Activated CD8-positive, alpha-beta memory T cell treated with anti-CD3 and anti-CD28 coated beads for 36 hours (primary cell): Measurements from ENCODE around the gene B4GALNT4. TPM values are rescaled to one million over a fixed set of nuclear protein-coding genes. Genes with fewer than 3 reads are reported as not detected.

ENCODE experiments used
- CTCF ChIA-PET: fragments of 350-600 bp; sonication (Branson Sonifier 250); formaldehyde crosslinking; loops from one replicate; lab custom pipeline; 2021; ENCODE audit warnings: antibody characterized with exemption; lab: Charles Lee
- POLR2A ChIA-PET: fragments of 350-600 bp; sonication (Branson Sonifier 250); formaldehyde crosslinking; loops from one replicate; lab custom pipeline; 2021; ENCODE audit warnings: antibody characterized with exemption; lab: Charles Lee
- total RNA-seq, 2 experiments: library from RNA; stranded (reverse); gene quantifications; one replicate each; pipeline ENCODE4 v1.2.3, GENCODE V29; 2021

The B4GALNT4 gene
- total RNA-seq, 2 experiments from 2014 or later: 0.38 to 0.42 TPM

DNA sequence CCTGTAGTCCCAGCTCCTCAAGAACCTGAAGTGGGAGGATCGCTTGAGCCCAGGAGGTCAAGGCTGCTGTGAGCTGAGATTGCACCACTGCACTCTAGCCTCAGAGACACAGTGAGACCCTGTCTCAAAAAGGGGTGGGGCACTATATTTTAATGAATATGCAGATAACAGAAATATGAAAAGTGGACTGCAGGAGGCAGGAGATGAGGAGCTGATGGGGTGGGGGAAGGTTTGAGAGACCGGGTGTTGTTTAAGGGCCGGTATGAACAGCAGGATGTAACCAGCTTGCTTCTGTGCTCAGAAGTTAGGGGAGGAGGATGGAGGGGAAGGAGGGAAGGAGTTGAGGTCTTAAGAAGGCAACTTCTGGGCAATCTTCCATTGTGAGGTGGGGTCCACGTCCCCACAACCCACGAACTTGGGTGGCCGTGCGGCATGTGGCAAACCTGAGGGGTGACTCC is 1.3 kb upstream of the B4GALNT4 start:
- POLR2A ChIA-PET: interaction anchor here (0.7 kb wide), 1 partner anchor 143 kb away, joined by 3 read pairs; no protein-coding TSS in a partner anchor
- CTCF ChIA-PET: interaction anchor here (1.1 to 1.2 kb wide), 4 partner anchors 10 to 118 kb away, joined by 3 to 4 read pairs (median 3); no protein-coding TSS in a partner anchor

DNA sequence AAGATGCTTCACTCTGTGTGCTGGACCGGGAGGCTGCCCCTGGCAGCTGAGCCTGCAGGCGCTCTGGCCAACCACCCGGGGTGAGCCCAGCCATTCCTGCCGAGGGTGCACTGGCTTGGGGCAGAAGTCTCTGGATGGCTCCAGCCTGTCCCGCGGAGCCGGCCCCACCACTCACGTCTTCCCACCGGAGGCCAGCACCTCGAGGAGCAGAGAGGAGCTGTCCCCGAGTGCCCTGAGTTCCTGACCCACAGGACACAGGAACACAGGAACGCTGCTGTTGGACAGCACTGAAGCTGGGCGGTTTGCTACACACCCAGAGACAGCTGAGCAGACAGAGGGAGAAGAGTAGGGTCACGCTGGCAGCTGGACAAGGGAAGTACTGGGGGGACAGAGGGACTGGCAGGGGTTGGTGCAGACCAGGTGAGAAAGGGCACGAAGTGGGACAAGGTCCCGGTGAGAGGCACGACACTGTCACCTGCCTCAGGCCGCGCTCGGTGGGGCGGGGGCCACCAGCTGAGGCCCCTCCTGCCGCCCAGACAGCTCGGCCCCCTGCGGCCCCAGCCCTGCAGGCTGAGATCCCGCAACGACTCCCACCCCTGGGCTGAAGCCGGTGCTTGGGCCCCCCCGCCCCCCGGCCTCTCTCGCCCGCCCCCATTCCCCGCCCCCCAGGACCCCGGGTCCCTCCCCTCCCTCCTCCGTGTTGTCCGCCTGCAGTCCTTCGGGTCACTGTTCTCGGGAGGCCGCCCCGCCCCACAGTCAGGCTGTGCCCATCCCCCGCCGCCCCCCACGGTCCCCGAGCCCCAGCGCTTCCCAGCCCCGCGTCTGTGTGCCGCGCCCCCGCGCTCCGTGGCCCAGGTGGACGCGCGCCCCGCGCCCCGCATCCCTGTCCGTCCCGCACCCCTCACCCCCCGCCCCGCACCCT is 624 bp upstream of the B4GALNT4 start:
- POLR2A ChIA-PET: interaction anchor here (0.6 to 0.7 kb wide), 2 partner anchors 112 to 142 kb away, joined by 3 to 5 read pairs; no protein-coding TSS in a partner anchor
- CTCF ChIA-PET: interaction anchor here (1.1 to 1.2 kb wide), 3 partner anchors 10 to 118 kb away, joined by 3 to 4 read pairs (median 3); no protein-coding TSS in a partner anchor

DNA sequence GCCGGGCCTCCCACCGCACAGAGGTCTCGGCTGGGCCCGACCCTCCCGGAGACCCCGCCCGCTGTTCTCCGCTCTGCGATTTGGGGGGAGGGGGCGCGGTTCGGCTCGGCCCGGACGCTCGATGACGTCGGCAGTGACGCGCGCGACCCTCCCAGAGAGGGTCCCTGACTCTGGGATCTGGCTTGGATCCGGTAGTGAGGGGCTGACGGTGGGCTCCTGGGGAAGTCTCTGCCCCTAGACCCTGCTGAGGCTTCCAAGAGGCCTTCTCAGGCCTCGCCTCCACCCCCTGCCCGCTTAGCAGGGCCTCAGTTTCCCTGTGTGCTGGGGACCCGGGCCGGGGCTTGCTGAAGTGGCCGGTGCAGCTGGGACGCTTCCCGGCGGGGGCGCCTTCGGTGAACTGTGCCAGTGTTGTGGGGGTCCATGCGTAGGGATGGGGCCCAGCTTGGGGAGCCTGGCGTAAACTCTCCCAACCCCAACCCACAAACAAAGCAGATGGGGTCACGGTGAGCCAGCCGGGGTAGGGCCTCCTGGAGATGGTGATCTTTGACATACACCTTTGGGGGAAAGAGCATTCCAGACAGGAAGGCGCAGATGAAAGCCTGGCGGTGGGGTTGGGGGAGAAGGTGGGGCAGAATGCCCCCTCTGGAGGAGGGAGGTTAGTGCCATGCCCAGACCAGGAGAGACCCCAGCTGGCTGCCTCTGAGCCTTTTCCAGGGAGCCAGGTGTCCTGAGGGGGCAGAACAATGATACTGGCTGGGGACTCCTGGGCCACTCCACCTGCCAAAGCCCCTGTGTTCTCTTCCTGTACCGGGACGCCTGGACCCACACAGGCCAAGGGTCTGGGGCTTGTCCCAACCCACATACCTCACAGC is 1.0 kb downstream of the B4GALNT4 start:
- POLR2A ChIA-PET: no interaction called here
- CTCF ChIA-PET: no interaction called here

DNA sequence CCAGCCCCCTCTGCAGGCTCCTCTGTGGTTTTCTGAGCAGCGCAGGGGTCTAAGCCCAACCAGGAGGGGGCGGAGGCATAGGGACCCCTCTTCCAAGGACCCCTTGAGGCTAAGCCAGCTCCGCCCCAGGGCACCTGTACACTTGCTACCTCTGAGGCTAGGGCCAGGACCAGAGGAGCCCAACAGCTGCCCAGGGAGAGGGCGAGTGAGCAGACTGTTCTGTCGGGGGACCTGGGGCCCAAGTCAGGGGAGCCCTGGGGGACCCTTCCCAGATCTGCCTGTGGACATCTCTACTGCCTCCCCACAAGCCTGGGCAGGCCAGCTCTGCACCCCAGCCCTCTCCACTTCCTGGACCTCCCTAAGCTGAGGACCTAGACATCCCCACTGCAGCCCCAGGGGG is 1.8 kb downstream of the B4GALNT4 start:
- CTCF ChIA-PET: no interaction called here
- POLR2A ChIA-PET: no interaction called here

DNA sequence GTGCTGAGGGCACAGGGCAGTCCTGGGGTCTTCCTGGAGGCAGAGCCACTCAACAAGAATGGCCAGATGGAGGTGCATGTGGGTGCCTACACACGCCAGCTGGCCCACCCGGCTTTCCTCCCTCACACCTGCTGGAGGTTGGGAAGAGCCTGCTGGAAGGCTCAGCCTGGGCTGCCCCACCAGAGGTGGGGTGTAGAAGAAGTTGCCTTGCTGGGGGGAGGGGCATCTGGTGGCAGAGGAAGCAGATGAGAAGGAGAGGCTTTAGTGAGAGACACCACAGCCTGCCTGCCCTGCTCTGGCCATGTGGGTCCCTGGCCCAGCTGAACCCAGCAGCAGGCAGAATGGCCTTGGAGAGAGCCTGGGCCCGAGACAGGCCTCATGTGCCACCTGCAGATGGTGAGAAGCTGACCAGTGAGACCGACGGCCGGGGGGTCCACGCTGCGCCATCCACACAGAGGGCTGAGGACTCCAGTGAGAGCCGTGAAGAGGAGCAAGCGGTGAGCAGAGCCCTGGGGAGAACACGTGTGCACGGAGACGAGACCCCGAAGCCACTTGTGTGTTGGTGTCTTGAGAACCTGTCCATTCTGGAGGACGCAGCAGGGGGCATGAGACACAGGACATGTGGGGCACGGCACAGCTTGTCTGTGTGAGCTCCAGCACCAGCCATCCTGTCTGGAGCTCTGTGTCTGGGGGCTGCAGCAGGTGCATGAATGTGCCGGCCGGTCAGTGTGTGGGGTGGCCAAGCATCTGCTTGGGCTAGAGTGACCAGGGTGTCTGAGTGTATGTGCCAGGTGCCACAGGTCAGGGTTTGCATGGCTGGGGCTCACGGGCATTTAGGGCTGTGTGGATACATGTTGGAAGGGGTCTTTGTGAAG is 2.7 kb downstream of the B4GALNT4 start:
- POLR2A ChIA-PET: no interaction called here
- CTCF ChIA-PET: no interaction called here

DNA sequence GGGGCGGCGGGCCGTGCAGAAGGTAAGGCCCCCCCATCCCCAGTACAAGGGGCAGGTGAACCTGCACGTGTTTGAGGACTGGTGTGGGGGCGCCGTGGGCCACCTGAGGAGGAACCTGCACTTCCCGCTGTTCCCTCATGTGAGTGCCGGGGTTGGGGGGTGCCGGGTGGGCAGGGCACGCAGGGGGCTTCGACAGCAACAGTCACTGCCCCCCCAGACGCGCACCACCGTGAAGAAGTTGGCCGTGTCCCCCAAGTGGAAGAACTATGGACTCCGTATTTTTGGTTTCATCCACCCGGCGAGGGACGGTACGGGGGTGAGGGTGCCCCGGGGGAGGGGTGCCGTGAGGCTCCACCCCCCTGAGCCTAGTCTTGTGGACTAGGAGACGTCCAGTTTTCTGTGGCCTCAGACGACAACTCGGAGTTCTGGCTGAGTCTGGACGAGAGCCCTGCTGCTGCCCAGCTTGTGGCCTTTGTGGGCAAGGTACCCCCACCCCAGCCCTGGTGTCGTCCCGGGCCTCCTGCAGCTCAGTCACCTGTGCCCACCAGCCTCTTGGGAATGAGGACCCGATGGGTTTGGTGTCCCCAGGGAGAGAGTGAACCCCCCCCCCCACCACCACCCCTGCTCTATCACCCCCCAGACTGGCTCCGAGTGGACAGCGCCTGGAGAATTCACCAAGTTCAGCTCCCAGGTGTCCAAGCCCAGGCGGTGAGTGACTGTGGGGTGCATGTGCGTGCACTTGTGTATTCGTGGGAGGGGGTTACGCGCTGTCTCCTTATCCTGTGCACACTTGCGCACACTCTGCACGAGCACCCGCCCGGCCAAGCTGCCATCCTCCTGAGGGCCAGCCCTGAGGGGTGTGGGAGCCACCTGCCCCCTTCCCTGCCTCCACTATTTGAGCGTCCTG is 3.8 kb downstream of the B4GALNT4 start:
- POLR2A ChIA-PET: no interaction called here
- CTCF ChIA-PET: no interaction called here

DNA sequence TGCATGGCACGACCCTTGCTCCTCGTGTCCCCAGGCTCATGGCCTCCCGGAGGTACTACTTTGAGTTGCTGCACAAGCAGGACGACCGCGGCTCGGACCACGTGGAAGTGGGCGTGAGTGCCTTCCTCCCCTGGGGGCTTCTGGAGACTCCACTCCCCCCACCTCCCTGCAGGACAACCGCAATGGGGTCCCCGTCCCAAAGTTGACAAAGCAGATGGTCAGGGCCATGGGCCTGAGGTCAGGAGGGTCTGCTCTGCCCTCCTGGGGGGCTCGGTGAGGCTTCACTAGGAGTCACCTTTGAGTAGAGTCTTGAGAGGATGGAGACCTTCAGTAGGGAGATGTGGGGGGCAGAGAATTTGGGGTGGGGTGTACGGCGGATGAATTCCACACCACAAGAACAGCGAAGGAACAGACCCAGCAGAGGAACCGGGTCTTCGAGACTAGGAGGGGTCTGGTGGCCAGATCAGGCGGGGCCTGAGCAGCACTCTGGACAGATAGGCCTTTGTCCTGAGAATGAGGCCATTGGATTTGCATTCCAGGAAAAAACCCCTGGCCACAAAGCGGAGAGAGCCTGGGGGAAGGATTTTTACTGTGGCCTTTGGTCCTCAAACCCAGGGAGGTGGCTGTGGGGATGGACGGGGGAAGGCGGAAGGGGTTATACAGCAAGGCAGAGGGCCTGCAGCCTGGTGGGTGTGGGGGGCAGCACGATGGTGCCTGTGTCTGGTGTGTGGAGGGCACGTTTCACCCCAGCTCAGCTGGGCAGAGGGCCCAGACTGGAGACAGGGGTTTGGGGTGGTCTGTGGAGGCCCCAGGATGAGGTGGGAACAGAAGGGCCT is 4.6 kb downstream of the B4GALNT4 start:
- ChIA-PET POLR2A (no interaction called here), CTCF (no interaction called here)

DNA sequence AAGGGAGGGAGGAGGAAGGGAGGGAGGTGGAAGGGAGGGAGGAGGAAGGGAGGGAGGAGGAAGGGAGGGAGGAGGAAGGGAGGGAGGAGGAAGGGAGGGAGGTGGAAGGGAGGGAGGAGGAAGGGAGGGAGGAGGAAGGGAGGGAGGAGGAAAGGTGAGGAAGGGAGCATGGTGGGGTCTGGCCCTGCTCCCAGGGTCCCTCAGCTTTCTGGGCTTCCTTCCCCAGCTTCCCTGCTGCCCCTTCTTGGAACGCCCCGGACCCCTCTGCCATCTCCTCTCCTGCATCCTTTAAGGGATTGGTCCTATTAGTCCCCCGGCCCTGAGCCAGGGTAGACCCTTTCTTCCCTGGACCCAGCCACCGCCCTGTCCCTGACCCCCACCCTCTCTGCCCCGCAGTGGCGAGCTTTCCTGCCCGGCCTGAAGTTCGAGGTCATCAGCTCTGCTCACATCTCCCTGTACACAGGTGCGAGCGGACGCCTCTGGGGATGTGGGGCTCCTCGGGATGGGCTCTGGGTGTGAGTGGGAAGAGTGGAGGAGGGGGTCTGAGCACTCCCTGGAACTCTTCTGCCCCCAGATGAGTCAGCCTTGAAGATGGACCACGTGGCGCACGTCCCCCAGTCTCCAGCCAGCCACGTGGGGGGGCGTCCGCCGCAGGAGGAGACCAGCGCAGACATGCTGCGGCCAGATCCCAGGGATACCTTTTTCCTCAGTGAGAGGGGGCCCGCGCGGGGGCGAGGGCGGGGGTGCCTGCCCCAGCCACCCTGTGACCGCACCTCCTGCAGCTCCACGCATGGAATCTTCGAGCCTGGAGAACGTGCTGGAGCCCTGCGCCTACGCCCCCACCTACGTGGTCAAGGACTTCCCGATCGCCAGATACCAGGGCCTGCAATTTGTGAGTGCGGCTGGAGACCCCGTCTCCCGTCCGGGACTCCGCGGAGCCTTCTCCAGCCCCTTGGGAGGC is 6.0 kb downstream of the B4GALNT4 start:
- CTCF ChIA-PET: interaction anchor here (0.5 kb wide), 1 partner anchor 92 kb away, joined by 4 read pairs; no protein-coding TSS in a partner anchor
- POLR2A ChIA-PET: no interaction called here

DNA sequence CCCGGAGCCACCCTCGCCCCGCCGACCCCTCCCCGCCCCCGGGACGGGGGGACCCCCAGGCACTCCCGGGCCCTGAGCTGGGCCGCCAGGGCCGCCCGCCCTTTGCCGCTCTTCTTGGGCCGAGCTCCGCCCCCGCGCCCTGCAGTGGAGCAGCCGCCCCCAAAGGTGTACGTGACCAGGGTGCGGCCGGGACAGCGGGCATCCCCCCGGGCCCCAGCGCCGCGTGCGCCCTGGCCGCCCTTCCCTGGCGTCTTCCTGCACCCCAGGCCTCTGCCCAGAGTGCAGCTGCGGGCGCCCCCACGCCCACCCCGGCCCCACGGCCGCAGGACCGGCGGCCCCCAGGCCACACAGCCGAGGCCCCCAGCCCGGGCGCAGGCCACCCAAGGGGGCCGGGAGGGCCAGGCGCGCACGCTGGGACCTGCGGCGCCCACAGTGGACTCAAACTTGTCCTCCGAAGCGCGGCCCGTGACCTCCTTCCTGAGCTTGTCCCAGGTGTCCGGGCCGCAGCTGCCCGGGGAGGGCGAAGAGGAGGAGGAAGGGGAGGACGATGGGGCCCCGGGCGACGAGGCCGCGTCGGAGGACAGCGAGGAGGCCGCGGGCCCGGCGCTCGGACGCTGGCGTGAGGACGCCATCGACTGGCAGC is 7.4 kb downstream of the B4GALNT4 start:
- ChIA-PET POLR2A (no interaction called here), CTCF (no interaction called here)

DNA sequence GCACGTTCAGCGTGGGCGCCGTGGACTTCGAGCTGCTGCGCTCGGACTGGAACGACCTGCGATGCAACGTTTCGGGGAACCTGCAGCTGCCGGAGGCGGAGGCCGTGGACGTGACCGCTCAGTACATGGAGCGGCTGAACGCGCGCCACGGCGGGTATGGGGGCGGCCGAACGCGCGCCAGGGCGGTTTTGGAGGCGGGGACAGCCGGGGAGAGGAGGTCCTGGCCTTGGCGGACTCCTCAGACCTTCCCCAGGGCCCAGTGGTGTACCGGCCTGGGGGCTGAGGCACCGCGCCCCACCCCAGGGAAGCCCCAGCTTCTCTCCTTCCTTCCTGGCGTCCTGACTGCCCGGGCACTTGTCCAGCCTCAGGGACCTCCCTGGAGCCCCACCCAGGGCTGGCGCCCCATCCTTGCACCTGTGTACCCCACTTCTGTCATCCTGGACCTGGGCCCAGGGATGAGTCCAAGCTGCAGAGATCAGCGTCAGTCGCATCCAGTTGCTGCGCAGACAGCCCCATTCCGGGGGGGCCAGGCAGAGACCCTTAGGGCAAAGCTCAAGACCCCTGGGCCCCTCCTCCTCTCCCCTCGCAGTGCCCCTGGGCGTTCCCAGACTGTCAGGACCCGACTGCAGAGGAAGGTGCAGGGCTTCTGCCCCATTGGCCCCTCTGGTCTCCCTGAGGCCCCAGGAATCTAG is 8.0 kb downstream of the B4GALNT4 start:
- POLR2A ChIA-PET: no interaction called here
- CTCF ChIA-PET: no interaction called here

DNA sequence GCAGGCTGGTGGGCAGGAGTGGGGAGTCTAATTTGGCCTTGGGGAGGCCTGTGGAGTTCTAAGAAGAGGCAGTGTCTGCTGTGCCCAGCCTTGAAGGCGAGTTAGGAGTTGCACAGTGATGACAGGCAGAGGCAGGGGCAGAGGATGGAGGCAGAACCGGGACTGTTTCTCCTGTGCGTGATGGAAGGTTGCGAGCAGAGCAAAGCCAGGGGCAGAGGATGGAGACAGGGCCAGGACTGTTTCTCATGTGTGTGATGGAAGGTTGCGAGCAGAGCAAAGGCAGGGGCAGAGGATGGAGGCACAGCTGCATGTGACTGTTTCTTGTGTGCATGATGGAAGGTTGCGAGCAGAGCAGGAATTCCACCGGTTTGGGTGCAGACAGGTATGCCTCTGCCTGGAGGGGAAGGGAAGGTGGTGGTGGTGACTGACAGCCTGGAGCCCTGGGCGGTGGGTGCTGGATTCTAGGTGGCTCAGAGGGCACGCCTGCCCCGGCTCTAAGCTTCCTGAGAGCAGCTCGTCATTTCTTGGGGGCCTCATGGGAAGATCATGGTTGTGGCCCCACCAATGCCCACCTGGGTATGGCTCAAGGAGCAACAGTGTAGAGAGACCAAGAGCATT is 8.7 kb downstream of the B4GALNT4 start:
- ChIA-PET CTCF (no interaction called here), POLR2A (no interaction called here)

DNA sequence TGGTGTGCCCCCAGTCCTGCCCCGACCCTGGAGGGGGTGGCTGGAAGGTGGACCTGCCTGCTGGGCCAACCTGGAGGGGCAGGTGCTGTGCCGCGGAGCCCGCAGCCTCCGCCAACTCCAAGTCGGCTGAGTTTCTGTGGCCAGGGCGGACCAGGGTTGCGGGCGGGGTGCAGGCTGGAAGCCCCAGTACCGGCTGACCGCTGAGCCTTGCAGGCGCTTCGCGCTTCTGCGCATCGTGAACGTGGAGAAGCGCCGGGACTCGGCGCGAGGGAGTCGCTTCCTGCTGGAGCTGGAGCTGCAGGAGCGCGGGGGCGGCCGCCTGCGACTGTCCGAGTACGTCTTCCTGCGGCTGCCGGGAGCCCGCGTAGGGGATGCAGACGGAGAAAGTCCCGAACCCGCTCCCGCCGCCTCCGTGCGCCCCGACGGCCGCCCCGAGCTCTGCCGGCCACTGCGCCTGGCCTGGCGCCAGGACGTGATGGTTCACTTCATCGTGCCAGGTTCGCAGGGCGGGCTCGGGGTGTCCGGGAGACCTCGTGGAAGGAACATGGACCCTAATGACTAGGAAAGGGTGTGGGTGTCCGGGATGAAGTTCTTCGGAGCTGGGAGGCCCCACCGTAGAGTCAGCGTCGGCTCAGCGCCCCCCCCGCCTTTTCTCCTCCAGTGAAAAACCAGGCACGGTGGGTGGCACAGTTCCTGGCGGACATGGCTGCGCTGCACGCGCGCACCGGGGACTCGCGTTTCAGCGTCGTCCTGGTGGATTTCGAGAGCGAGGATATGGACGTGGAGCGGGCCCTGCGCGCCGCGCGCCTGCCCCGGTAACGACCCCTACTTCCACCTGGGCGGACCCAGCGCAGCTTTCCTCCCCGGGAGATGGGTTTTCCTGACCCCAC is 10.2 kb downstream of the B4GALNT4 start:
- ChIA-PET CTCF (no interaction called here), POLR2A (no interaction called here)

DNA sequence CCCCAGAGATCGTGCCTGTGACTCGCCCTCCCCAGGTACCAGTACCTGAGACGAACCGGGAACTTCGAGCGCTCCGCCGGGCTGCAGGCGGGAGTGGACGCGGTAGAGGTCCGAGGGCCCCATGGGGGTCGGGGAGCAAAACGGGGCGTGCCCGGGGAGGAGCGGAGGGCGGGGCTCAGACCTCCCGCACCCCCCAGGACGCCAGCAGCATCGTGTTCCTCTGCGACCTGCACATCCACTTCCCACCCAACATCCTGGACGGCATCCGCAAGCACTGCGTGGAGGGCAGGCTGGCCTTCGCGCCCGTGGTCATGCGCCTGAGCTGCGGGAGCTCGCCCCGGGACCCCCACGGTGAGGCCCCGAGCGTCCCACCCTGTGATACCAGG is 10.8 kb downstream of the B4GALNT4 start:
- ChIA-PET CTCF (no interaction called here), POLR2A (no interaction called here)

DNA sequence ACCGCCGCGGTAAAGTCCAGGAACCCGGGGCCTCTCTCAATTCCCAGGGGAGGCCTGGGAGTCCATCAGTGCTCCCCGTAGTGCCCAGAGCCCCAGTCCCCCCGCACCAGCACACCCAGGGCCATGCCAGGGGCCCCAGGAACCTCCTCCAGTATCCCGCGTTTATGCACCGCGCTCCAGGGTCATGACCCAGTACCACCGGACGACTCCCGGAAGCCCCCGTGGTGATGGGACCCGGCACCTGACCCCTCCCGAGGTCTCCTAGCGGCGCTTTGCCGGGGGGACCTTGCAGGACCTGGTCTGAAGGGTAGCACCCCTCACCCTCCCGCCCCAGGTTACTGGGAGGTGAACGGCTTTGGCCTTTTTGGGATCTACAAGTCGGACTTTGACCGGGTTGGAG is 11.2 kb downstream of the B4GALNT4 start:
- POLR2A ChIA-PET: no interaction called here

More for the DNA sequence above, 11.2 kb downstream of the B4GALNT4 start:
- CTCF ChIA-PET: no interaction called here
